Neural crest cell (in vitro differentiated cells): ENCODE measurements around the gene FMNL2. TPM values are rescaled to one million over a fixed set of nuclear protein-coding genes. Genes with fewer than 3 reads are reported as not detected.

Experiments
- DNase-seq: peaks from one replicate; pipeline ENCODE4 v3.0.0; 2021; ENCODE audit warnings: low read depth, mixed read lengths, low spot score
- H3K27ac Mint-ChIP-seq: one replicate; pipeline ENCODE4 v1.8.0; 2021; ENCODE audit warnings: mild to moderate bottlenecking, mixed read lengths; ENCODE audit not compliant: unreplicated experiment
- H3K27me3 Mint-ChIP-seq: 2 replicates; pipeline ENCODE4 v1.8.0; 2021; ENCODE audit warnings: low read depth, mild to moderate bottlenecking, mixed read lengths
- H3K36me3 Mint-ChIP-seq: 2 replicates; pipeline ENCODE4 v1.8.0; 2021; ENCODE audit warnings: low read depth, mild to moderate bottlenecking, mixed read lengths
- H3K4me1 Mint-ChIP-seq: 2 replicates; pipeline ENCODE4 v1.8.0; 2021; ENCODE audit warnings: mixed read lengths
- H3K4me3 Mint-ChIP-seq: one replicate; pipeline ENCODE4 v1.8.0; 2021; ENCODE audit warnings: mild to moderate bottlenecking, mixed read lengths
- H3K9me3 Mint-ChIP-seq: 2 replicates; pipeline ENCODE4 v1.8.0; 2021; ENCODE audit warnings: mixed read lengths
- CTCF ChIP-seq: fragments of 200-600 bp; sonication (generic); conservative IDR thresholded peaks from 2 replicates; pipeline ENCODE4 v1.5.0; 2021; ENCODE audit warnings: antibody characterized with exemption, mild to moderate bottlenecking
- total RNA-seq: library from RNA; stranded (reverse); gene quantifications from 2 replicates; pipeline ENCODE4 v1.2.1, GENCODE V29; 2021

Gene FMNL2
- total RNA-seq, 1 donor from 2014 or later = 54.9 TPM

DNA sequence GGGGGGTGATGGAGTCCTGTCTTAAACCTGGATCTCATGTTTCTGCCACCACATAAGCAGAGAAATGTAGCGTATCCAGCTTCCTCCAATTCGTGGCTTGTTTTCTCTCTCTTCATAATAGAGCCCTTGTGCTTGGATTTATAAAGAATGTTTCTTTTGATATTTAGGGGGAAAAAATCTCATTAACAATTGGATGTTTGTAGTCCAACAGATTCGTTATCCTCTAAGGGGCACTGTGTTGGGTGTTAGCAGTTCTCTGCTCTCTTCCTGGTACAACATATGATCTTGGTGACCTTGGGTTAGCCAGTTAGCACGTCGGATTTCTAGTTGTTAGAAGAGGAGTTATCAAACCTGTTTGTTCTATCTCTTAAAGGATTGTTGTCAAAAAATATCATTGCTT, 127.8 kb downstream of the FMNL2 start:
- no peaks in the 10 kb centered on the region for H3K9me3 Mint-ChIP-seq
- no peak overlapping the region for H3K27ac Mint-ChIP-seq
- peak overlapping the region; percentile 61 for H3K4me3 Mint-ChIP-seq
- H3K36me3 Mint-ChIP-seq = peaks cover 2% of the 10 kb centered on the region
- H3K4me1 Mint-ChIP-seq = peaks cover 78% of the 10 kb centered on the region
- H3K27me3 Mint-ChIP-seq = no peaks in the 10 kb centered on the region
- no peak for TF ChIP-seq CTCF
- DNase-seq = no peak

DNA sequence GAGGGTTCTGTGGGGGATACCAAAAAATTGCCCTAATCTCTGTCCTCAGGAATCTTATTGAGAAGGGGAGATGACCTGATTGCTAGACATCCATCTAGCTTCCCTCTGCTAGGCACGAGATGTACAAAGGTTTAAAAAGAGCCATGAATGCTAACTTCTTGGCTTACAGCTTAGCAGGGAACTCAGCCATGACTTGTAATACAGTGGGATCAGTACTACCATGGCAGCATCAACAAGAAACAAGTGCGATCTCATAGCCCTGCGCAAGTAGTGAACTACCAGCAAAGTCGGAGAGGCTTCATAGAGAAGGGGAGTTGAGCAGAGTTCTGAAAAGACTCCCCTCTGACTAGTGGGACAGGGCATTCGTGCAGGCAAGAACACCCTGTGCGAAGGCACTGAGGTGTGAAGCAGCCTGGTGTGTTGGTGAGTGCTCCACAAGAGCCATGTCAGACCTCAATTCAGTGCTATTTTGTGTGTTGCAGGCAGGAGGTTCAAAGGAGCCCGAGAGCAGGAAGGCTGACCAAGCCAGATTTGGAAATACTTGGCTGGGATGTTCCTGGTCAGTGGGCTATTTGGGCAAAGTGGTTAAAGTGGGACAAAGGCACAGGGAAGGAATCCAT, 130.0 kb downstream of the FMNL2 start:
- Mint-ChIP-seq H3K27ac (no peak overlapping the region), H3K4me3 (no peak overlapping the region), H3K9me3 (no peaks in the 10 kb centered on the region), H3K27me3 (no peaks in the 10 kb centered on the region), H3K36me3 (peaks cover 2% of the 10 kb centered on the region), H3K4me1 (peaks cover 83% of the 10 kb centered on the region)
- DNase-seq = no peak
- TF ChIP-seq CTCF = no peak

DNA sequence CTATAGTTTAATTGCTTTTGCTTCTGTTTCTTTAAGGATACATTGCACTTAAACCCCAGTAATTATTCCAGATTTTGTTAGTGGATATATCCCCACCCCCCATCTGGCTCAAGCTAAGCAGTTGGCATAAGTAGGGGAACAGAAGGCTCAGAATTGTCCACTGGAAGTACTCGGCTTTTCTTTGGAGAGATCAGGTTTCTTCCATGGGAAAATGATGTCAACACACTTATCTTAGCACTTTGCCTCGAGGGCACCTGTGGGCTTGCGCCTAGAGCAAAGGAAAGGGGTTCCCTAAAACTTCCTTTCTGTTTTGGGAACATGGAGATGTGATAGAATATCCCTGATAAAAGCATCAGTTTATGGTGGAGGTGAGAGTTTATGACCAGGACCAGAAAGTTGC, 130.6 kb downstream of the FMNL2 start:
- no peak overlapping the region for H3K4me3 Mint-ChIP-seq
- no peak for TF ChIP-seq CTCF
- H3K27me3 Mint-ChIP-seq = no peaks in the 10 kb centered on the region
- H3K9me3 Mint-ChIP-seq = no peaks in the 10 kb centered on the region
- no peak for DNase-seq
- no peak overlapping the region for H3K27ac Mint-ChIP-seq
- peaks cover 2% of the 10 kb centered on the region for H3K36me3 Mint-ChIP-seq
- H3K4me1 Mint-ChIP-seq = peaks cover 82% of the 10 kb centered on the region

- H3K27ac Mint-ChIP-seq = no peak overlapping the region
- H3K4me1 Mint-ChIP-seq = peaks cover 83% of the 10 kb centered on the region
- DNase-seq = no peak
- no peak for TF ChIP-seq CTCF
- H3K9me3 Mint-ChIP-seq = no peaks in the 10 kb centered on the region
- peaks cover 2% of the 10 kb centered on the region for H3K36me3 Mint-ChIP-seq
- no peak overlapping the region for H3K4me3 Mint-ChIP-seq
- no peaks in the 10 kb centered on the region for H3K27me3 Mint-ChIP-seq
Observed at GRCh38 chr2:152466041-152466440, 131.1 kb downstream of the FMNL2 start.

GRCh38 chr2:152466980-152467676, 132.2 kb downstream of the FMNL2 start:
- peak overlapping the region; percentile 29 for H3K27ac Mint-ChIP-seq
- no peaks in the 10 kb centered on the region for H3K27me3 Mint-ChIP-seq
- H3K36me3 Mint-ChIP-seq = peaks cover 2% of the 10 kb centered on the region
- H3K4me1 Mint-ChIP-seq = peaks cover 87% of the 10 kb centered on the region
- TF ChIP-seq CTCF = no peak
- H3K4me3 Mint-ChIP-seq = no peak overlapping the region
- DNase-seq = no peak
- no peaks in the 10 kb centered on the region for H3K9me3 Mint-ChIP-seq
